Skeletal muscle tissue (tissue), 4 donors: Measurements from ENCODE around the gene NHEJ1. TPM values are rescaled to one million over a fixed set of nuclear protein-coding genes. Genes with fewer than 3 reads are reported as not detected.

ENCODE experiments used
- H3K27ac ChIP-seq: one replicate; pipeline ENCODE4 v1.7.0; 2013; ENCODE audit warnings: mild to moderate bottlenecking, low read depth, low read length, inconsistent platforms
- H3K27me3 ChIP-seq, 3 donors: one replicate each; pipeline ENCODE4 v1.7.0; 2013; ENCODE audit warnings: low read length in 3 of 3; ENCODE audit not compliant: control insufficient read depth in 3 of 3, insufficient read depth in 3 of 3
- H3K36me3 ChIP-seq, 3 donors: one replicate each; pipeline ENCODE4 v1.7.0; 2013; ENCODE audit warnings: low read length in 3 of 3; ENCODE audit not compliant: control insufficient read depth in 3 of 3, insufficient read depth in 3 of 3
- H3K4me1 ChIP-seq, 3 donors: one replicate each; pipeline ENCODE4 v1.7.0; 2013; ENCODE audit warnings: low read length in 3 of 3, mild to moderate bottlenecking in 3 of 3; ENCODE audit not compliant: control insufficient read depth in 3 of 3, insufficient read depth in 3 of 3
- H3K4me3 ChIP-seq, 3 donors: one replicate each; pipeline ENCODE4 v1.7.0; 2013; ENCODE audit warnings: low read length in 3 of 3
- H3K9ac ChIP-seq, 3 donors: one replicate each; pipeline ENCODE4 v1.7.0; 2013; ENCODE audit warnings: low read length in 3 of 3, mild to moderate bottlenecking in 3 of 3, moderate library complexity in 2 of 3, low read depth in 1 of 3
- H3K9me3 ChIP-seq, 3 donors: one replicate each; pipeline ENCODE4 v1.7.0; 2013; ENCODE audit warnings: low read length in 3 of 3; ENCODE audit not compliant: control insufficient read depth in 3 of 3
- total RNA-seq: library from RNA; depleted of rRNA; stranded (reverse); fragments of >200 nt; gene quantifications from one replicate; pipeline ENCODE4 v1.2.3, GENCODE V29; 2014
- donor health status: Osteomylitis.

NHEJ1 gene
- total RNA-seq, 1 donor from 2014 or later = 15.1 TPM

GRCh38 chr2:219182331-219183150 lies 21.9 kb upstream of the NHEJ1 start:
- Histone ChIP-seq H3K36me3 (peaks cover 44 to 54% (median 52%) of the 10 kb centered on the region in 3 donors), H3K9ac (no peak overlapping the region), H3K4me1 (peaks cover 13 to 17% (median 15%) of the 10 kb centered on the region in 3 donors), H3K27ac (no peak overlapping the region), H3K4me3 (no peak overlapping the region), H3K9me3 (no peaks in the 10 kb centered on the region), H3K27me3 (no peaks in the 10 kb centered on the region)

DNA sequence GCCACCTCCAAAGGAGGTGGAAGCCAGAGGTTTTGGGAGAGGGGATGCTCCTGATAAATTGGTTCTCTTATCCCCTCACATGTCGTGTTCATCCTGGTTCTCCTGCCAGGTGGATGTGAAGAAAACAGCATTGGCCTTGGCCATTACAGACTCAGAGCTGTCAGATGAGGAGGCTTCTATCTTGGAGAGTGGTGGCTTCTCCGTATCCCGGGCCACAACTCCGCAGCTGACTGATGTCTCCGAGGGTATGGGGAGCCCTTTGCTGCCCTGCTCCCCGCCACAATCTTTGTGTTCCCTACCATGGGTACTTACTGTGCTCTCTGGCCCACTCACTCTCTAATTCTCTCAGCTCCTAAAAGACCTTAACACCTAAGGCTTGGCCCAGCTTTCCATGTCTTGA lies 20.9 kb upstream of the NHEJ1 start:
- no peak overlapping the region for H3K9ac ChIP-seq
- H3K27ac ChIP-seq = no peak overlapping the region
- no peaks in the 10 kb centered on the region for H3K9me3 ChIP-seq
- no peak overlapping the region for H3K4me3 ChIP-seq
- no peaks in the 10 kb centered on the region for H3K27me3 ChIP-seq
- peaks cover 44 to 54% (median 52%) of the 10 kb centered on the region in 3 donors for H3K36me3 ChIP-seq
- H3K4me1 ChIP-seq = peaks cover 17 to 19% (median 18%) of the 10 kb centered on the region in 3 donors

GRCh38 chr2:219180961-219181360 lies 20.3 kb upstream of the NHEJ1 start:
- Histone ChIP-seq H3K27ac (no peak overlapping the region), H3K4me3 (no peak overlapping the region), H3K27me3 (no peaks in the 10 kb centered on the region), H3K36me3 (peaks cover 46 to 54% (median 52%) of the 10 kb centered on the region in 3 donors), H3K9me3 (no peaks in the 10 kb centered on the region), H3K4me1 (peaks cover 21 to 24% (median 22%) of the 10 kb centered on the region in 3 donors), H3K9ac (no peak overlapping the region)

GRCh38 chr2:219179601-219180465 lies 19.2 kb upstream of the NHEJ1 start:
- H3K9me3 ChIP-seq = no peaks in the 10 kb centered on the region

DNA sequence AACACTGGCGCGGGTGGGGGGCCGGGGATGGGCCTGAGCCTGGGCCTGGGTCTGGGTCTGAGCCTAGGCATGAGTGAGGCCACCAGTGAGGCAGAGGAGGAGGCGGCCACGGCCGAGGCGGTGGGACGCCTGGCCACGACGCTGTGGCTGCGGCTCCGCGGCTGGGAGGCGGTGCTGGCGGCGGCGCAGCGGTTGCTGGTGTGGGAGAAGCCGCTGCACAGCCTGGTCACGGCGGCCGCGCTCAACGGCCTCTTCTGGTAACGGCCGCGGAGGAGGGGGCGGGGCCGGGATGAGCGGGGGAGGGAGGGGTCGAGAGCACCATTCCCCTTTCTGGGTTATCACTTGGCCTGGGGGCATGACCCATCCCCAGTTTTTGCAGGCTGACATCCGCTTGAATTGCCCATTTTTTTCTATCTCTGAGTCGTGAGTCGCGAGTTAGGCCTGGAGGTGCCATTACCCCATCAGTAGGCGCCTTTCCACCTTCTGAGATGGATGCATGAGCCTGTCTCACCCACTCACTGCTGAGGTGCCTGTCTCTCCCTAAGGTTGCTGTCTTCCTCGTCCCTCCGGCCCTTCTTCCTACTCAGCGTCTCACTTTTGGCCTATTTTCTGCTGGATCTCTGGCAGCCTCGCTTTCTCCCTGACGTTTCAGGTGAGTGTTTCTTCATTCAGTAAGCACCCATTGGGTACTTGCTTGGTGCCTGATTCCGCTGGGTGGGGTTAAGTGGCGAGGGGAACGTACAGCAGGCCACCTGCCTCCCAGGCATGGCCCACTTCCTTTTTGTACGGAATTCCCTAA lies 18.0 kb upstream of the NHEJ1 start:
- H3K9ac ChIP-seq = peak overlapping the region; percentile 78 to 99 (median 79)
- H3K27ac ChIP-seq = peak overlapping the region; percentile 99
- no peaks in the 10 kb centered on the region for H3K27me3 ChIP-seq
- peaks cover 27 to 36% (median 28%) of the 10 kb centered on the region in 3 donors for H3K4me1 ChIP-seq
- H3K4me3 ChIP-seq = peak overlapping the region; percentile 84 to 98 (median 96)
- H3K36me3 ChIP-seq = peaks cover 55 to 62% (median 58%) of the 10 kb centered on the region in 3 donors
- H3K9me3 ChIP-seq = no peaks in the 10 kb centered on the region

More at GRCh38 chr2:219179601-219180465, 19.2 kb upstream of the NHEJ1 start:
- Histone ChIP-seq H3K9ac (peak overlapping the region; percentile 28 to 99 (median 78)), H3K4me3 (no peak overlapping the region), H3K27ac (no peak overlapping the region), H3K4me1 (peaks cover 27 to 33% (median 28%) of the 10 kb centered on the region in 3 donors), H3K36me3 (peaks cover 50 to 54% (median 52%) of the 10 kb centered on the region in 3 donors), H3K27me3 (no peaks in the 10 kb centered on the region)

GRCh38 chr2:219177552-219178376 lies 17.1 kb upstream of the NHEJ1 start, which contains the start of gene RETREG2:
Gene RETREG2 (plus strand): TSS chr2:219178275. CDS start chr2:219178353, 78 bp downstream.
- H3K27ac ChIP-seq = peak within 1 kb of the TSS; percentile 99
- H3K36me3 ChIP-seq = peaks cover 55 to 63% (median 57%) of the 10 kb centered on the region in 3 donors
- no peaks in the 10 kb centered on the region for H3K27me3 ChIP-seq
- peak within 1 kb of the TSS; percentile 99 for H3K9ac ChIP-seq
- H3K4me3 ChIP-seq = peak within 1 kb of the TSS; percentile 84 to 98 (median 96)
- H3K4me1 ChIP-seq = peaks cover 27 to 36% (median 28%) of the 10 kb centered on the region in 3 donors
- no peaks in the 10 kb centered on the region for H3K9me3 ChIP-seq

DNA sequence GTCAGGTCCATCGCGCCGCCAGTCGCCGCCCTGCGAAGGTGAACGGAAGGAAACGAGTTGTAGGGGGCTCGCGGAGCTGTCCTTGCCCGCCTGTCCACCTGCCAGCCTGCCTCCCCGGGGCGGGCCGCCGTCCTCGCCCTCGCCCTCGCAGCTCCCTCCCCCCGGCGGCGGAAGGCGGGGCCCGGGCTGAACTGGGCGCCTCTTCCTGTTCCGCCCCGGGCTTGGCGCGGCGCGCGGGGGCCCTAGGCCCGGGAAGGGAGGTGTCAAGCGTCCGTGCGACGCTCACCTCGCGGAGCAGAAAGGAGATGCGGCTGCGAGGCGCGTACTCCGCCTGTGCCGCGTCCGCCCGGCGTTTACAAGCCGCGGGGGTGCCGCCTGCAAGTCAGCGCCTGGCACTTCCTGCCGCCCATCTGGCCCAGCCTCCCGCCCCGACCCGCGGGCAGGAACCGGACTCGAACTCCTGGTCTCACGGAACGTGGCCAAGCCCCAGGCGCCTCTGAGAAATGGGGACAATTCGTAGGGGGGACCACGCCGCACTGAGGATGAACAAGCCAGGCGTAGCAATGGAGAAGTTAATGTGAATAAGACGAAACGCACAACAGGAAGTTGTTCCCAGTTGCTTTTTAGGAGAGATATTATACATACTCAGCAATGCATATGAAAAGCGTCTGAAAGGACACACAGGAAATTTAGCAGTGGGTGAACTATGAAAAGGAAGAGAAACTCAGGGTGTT lies 16.4 kb upstream of the NHEJ1 start, which contains the start of gene CNPPD1:
CNPPD1 (minus strand) TSS at position 108 of the 734 bp plus-strand sequence; CDS start at position 11, 97 bp downstream.
- Histone ChIP-seq H3K4me1 (peaks cover 27 to 36% (median 28%) of the 10 kb centered on the region in 3 donors), H3K4me3 (peak within 1 kb of the TSS; percentile 84 to 98 (median 96)), H3K27me3 (no peaks in the 10 kb centered on the region), H3K9me3 (no peaks in the 10 kb centered on the region), H3K27ac (peak within 1 kb of the TSS; percentile 99), H3K9ac (peak within 1 kb of the TSS; percentile 99), H3K36me3 (peaks cover 53 to 61% (median 55%) of the 10 kb centered on the region in 3 donors)
